Erythroblast (primary cell): ENCODE data around the gene MTHFD2.
A peak's percentile ranks its signal among the peaks of the same experiment; 100 is the strongest.
"Not testable (repeated sequence)": the region's sequence is repeated elsewhere in the genome, so short reads cannot be mapped to it uniquely, and the experiment has no call there.

Source experiments
- DNase-seq, 2 experiments: peaks; one replicate each; lab custom pipeline; 2025; lab: John Stamatoyannopoulos, UW
- GATA1 ChIP-seq: IDR thresholded peaks from 2 replicates; pipeline ENCODE4 v1.6.1; 2011; ENCODE audit warnings: low read depth, mild to moderate bottlenecking, control low read depth, low read length, moderate library complexity
- POLR2A ChIP-seq: IDR thresholded peaks from 2 replicates; pipeline ENCODE4 v1.6.1; 2011; ENCODE audit warnings: mild to moderate bottlenecking, low read length

MTHFD2 gene

GRCh38 chr2:74183878-74184277 lies 14.5 kb upstream of the MTHFD2 start:
- DNase-seq: no peak
- TF ChIP-seq POLR2A (no peak), GATA1 (no peak)

GRCh38 chr2:74186038-74186437 lies 12.4 kb upstream of the MTHFD2 start:
- TF ChIP-seq GATA1 (no peak), POLR2A (peak; percentile 29)
- peak; percentile 64 to 90 for DNase-seq

- DNase-seq: not testable (repeated sequence)
Observed at GRCh38 chr2:74186706-74187105, 11.7 kb upstream of the MTHFD2 start.

- DNase-seq: no peak
- TF ChIP-seq GATA1 (no peak), POLR2A (no peak)
Observed at GRCh38 chr2:74188018-74188601, 10.3 kb upstream of the MTHFD2 start.

- TF ChIP-seq POLR2A: no peak
- TF ChIP-seq GATA1: no peak
- no peak for DNase-seq
Observed at GRCh38 chr2:74188696-74189095, 9.7 kb upstream of the MTHFD2 start.

GRCh38 chr2:74191596-74192380 lies 6.6 kb upstream of the MTHFD2 start:
- TF ChIP-seq POLR2A: no peak
- no peak for TF ChIP-seq GATA1
- no peak for DNase-seq

- no peak for DNase-seq
- no peak for TF ChIP-seq GATA1
Observed at GRCh38 chr2:74194799-74195198, 3.6 kb upstream of the MTHFD2 start.

- DNase-seq: peak; percentile 33 to 54
- no peak for TF ChIP-seq POLR2A
- no peak for TF ChIP-seq GATA1
Observed at GRCh38 chr2:74197049-74197448, 1.4 kb upstream of the MTHFD2 start.

GRCh38 chr2:74198023-74198460 lies 373 bp upstream of the MTHFD2 start:
- no peak for DNase-seq
- TF ChIP-seq GATA1: no peak
- no peak for TF ChIP-seq POLR2A

- DNase-seq: no peak
- TF ChIP-seq POLR2A (no peak), GATA1 (no peak)
Observed at GRCh38 chr2:74199275-74199701, 873 bp downstream of the MTHFD2 start.

GRCh38 chr2:74199871-74200305 lies 1.5 kb downstream of the MTHFD2 start:
- no peak for TF ChIP-seq POLR2A
- TF ChIP-seq GATA1: no peak
- peak; percentile 17 to 44 for DNase-seq

- no peak for DNase-seq
- TF ChIP-seq POLR2A: no peak
- no peak for TF ChIP-seq GATA1
Observed at GRCh38 chr2:74201196-74201595, 2.8 kb downstream of the MTHFD2 start.

GRCh38 chr2:74201596-74201995 lies 3.2 kb downstream of the MTHFD2 start:
- DNase-seq: no peak
- TF ChIP-seq GATA1: no peak
- TF ChIP-seq POLR2A: peak; percentile 14

GRCh38 chr2:74204436-74204835 lies 6.0 kb downstream of the MTHFD2 start:
- DNase-seq: no peak

More at GRCh38 chr2:74204436-74204835, 6.0 kb downstream of the MTHFD2 start:
- TF ChIP-seq POLR2A (no peak), GATA1 (no peak)
